Right ventricle myocardium superior (tissue), 1 donor: ENCODE measurements around the gene RESP18. TPM values are rescaled to one million over a fixed set of nuclear protein-coding genes. Genes with fewer than 3 reads are reported as not detected.
A peak's percentile ranks its signal among the peaks of the same experiment; 100 is the strongest.

Experiments used
- ATAC-seq: fragments of 200-7000 bp; cut with Tn5 transposase; one replicate; pipeline ENCODE4 v1.9.1; 2020; ENCODE audit warnings: mild to moderate bottlenecking; ENCODE audit not compliant: poor library complexity
- DNase-seq: peaks from one replicate; pipeline ENCODE4 v3.0.0-alpha.2; 2020
- intact Hi-C: fragments of 100-400 bp; cut with DNase I; formaldehyde crosslinking; loops from one replicate; pipeline ENCODE4 v1.11.2; 2022
- long read RNA-seq: library from polyadenylated mRNA; unstranded; transcript quantifications from one replicate; pipeline ENCODE4 v2.0.0, GENCODE V29; 2021
- total RNA-seq: library from RNA; stranded (reverse); fragmentation: NEBNext Ultra II Directional; extraction: Animal tissue kit (Norgen Biotek cat#: 25700); gene quantifications from one replicate; pipeline ENCODE4 v1.2.1, GENCODE V29; 2021
- donor health status: DM: no; HTN: yes; CAD: no; lungs with severe emphysema.

The RESP18 gene
- not detected for total RNA-seq
- long read RNA-seq = 0 reads

GRCh38 chr2:219332542-219332941 is at the start of gene RESP18:
Gene RESP18 (minus strand): TSS chr2:219332744.
- DNase-seq (no peak), ATAC-seq (no peak)
- intact Hi-C loops = no loop called here

GRCh38 chr2:219381448-219381847 is 48.9 kb upstream of the RESP18 start:
- intact Hi-C loops = no loop called here

GRCh38 chr2:219380926-219381325 is 48.4 kb upstream of the RESP18 start:
- DNase-seq (no peak), ATAC-seq (no peak)
- intact Hi-C loops = no loop called here

More at GRCh38 chr2:219381448-219381847, 48.9 kb upstream of the RESP18 start:
- ATAC-seq = no peak
- DNase-seq = no peak

GRCh38 chr2:219378163-219378851 is 45.8 kb upstream of the RESP18 start:
- intact Hi-C loops = no loop called here
- ATAC-seq (no peak), DNase-seq (no peak)

- ATAC-seq (peak; percentile 83), DNase-seq (peak; percentile 71)
- intact Hi-C loops = no loop called here
Measured at GRCh38 chr2:219369447-219369861, 36.9 kb upstream of the RESP18 start.

- intact Hi-C loops = no loop called here
- ATAC-seq (peak; percentile 84), DNase-seq (no peak)
Measured at GRCh38 chr2:219368690-219369191, 36.2 kb upstream of the RESP18 start.

GRCh38 chr2:219362524-219363164 is 30.1 kb upstream of the RESP18 start:
- intact Hi-C loops = no loop called here
- peak; percentile 79 for ATAC-seq

GRCh38 chr2:219362072-219362471 is 29.5 kb upstream of the RESP18 start:
- ATAC-seq (no peak), DNase-seq (no peak)
- intact Hi-C loops = no loop called here

More at GRCh38 chr2:219362524-219363164, 30.1 kb upstream of the RESP18 start:
- peak; percentile 74 for DNase-seq

GRCh38 chr2:219358170-219359075 is 25.9 kb upstream of the RESP18 start:
- ATAC-seq (peak; percentile 11), DNase-seq (no peak)
- intact Hi-C loops = no loop called here

- ATAC-seq (no peak), DNase-seq (no peak)
- intact Hi-C loops = no loop called here
Measured at GRCh38 chr2:219356834-219357233, 24.3 kb upstream of the RESP18 start.

- ATAC-seq = no peak
- intact Hi-C loops = no loop called here
- no peak for DNase-seq
Measured at GRCh38 chr2:219354582-219354981, 22.0 kb upstream of the RESP18 start.

GRCh38 chr2:219353129-219353528 is 20.6 kb upstream of the RESP18 start:
- intact Hi-C loops = no loop called here
- no peak for ATAC-seq
- no peak for DNase-seq

GRCh38 chr2:219352448-219353023 is 20.0 kb upstream of the RESP18 start:
- ATAC-seq (peak; percentile 59), DNase-seq (no peak)
- intact Hi-C loops = no loop called here

- DNase-seq (no peak), ATAC-seq (no peak)
- intact Hi-C loops = no loop called here
Measured at GRCh38 chr2:219350710-219351221, 18.2 kb upstream of the RESP18 start.

- DNase-seq = no peak
- intact Hi-C loops = no loop called here
- no peak for ATAC-seq
Measured at GRCh38 chr2:219350215-219350614, 17.7 kb upstream of the RESP18 start.

- intact Hi-C loops = no loop called here
- DNase-seq = peak; percentile 70
- ATAC-seq = peak; percentile 61
Measured at GRCh38 chr2:219344751-219345430, 12.3 kb upstream of the RESP18 start.

- DNase-seq = no peak
- ATAC-seq = no peak
- intact Hi-C loops = no loop called here
Measured at GRCh38 chr2:219335373-219335786, 2.8 kb upstream of the RESP18 start.

- intact Hi-C loops = no loop called here
- no peak for ATAC-seq
- no peak for DNase-seq
Measured at GRCh38 chr2:219334076-219334475, 1.5 kb upstream of the RESP18 start.
